GM19238 (cell line): ENCODE results near the gene LRP1-AS.

ENCODE experiments used
- DNase-seq: peaks from one replicate; pipeline ENCODE4 v3.0.0; 2011; ENCODE audit warnings: low spot score; ENCODE audit not compliant: insufficient read length

Gene LRP1-AS

DNA sequence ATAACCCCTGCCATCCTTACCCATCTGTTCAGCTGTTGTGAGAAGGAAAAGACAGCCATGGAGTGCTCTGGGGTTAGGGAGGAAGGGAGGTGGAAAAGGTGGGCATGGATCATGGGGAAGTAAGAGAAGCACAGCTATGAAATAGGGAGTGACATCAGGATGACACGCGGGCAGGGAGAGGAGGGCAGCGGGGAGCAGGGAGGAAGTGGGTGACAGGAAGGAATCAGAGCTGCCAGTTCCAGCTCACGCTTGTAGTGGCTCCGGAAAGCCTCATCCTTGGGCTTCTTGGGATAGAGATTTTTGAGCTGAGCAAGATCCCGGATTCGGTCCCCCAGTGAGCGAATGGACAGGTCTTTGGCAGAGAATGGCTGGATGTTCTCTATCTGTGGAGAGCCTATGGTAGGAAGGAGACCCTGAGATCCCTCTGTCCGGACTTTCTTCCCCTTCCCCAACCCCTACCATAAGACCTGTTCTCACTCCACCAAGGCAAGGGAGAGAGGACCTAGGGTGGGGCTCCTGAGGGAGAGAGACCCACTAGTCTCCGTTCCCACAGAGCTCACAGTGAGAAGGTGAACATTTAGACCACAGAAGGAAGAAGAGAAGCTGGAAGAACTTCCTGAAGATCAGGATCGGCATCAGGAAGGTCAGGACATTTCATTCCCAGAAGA, 48.2 kb downstream of the LRP1-AS start:
- DNase-seq: no peak

DNA sequence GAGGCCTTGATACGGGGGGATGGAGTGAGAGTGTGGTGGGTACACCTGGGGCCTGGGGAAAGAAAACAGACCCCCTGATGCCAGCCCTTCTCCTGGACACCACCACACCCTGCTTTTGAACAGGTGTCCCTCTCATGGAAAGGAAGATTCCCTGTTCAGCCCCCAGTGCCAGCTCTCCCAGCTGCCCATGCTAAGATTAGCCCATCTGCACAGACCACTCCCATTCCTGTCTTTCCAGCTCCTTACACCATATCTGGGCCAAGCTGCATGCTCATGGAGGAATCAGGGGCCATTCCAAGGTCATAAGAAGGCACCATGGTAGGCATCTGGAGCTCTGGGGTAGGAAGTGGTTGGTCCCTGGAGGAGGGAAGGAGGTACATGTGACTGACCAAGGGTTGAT, 48.9 kb downstream of the LRP1-AS start:
- no peak for DNase-seq

DNA sequence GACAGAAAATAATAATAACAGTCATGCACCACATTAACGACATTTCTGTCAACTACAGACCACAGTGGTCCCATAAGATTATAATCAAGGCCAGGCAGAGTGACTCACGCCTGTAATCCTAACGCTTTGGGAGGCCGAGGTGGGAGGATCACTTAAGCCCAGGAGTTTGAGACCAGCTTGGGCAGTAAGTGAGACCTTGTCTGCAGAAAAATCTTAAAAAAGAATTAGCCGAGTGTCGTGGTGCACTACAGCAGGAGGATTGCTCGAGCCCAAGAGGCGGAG, 49.9 kb downstream of the LRP1-AS start:
- no peak for DNase-seq

DNA sequence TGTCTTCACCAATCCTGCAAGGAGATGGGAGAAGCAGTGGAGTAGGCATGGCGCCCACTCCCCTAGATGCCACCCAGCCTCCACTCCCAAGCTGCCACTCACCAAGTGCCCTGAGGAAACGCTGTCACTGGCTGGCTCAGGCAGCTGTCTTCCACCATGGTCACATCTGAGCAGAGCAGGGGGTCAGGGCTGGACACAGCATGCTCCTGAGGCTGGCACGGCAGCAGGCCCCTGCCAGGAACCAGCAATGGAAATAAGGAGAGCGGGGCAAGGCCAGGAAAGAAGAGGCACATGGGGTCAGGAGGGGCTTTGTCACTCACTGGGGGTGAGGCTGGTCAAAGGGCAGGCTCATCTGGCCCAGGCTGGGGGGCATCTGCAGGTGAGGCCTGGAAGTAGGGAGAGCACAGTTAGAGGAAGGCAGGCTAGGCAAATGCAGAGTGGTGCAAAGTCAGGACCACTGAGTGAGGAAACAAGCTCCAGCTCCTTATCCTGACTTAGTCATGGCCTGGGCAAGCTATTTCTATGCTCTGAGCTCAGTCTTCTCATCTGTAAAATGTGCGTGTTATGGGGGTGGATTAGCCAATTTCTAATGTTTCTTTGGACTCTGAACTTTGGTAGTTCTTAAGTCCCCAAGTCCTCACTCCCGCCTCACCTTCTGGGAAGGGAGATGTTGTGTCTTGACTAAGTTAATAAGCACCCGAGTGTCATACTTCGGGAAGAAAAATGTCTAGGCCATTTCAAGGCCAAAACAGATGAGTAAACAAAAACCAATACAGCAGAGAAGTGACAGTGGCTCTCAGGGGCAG, 50.5 kb downstream of the LRP1-AS start:
- no peak for DNase-seq

DNA sequence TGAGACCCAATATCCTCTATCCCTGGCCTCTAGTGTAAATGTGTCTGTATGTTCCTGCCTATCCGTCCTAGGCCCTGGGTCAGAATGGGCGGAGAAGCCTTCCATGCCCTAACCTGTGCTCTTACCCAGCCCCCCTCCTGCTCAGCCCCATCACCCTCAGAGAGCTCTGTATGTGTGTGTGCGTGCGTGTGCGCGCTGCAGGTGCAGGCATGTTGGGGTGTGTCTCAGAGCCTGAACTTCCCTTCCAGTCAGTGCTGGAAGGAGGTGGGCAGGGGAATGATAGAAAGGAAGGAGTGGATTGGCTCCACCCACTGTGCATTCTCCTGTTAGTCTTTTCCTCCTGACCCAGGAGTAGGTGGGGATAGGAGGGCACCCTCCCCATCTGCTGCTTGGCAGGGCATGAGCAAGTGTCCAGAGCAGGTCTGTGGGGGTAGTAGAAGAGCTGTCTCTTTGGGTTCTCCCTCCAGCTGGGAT, 51.3 kb downstream of the LRP1-AS start:
- no peak for DNase-seq

DNA sequence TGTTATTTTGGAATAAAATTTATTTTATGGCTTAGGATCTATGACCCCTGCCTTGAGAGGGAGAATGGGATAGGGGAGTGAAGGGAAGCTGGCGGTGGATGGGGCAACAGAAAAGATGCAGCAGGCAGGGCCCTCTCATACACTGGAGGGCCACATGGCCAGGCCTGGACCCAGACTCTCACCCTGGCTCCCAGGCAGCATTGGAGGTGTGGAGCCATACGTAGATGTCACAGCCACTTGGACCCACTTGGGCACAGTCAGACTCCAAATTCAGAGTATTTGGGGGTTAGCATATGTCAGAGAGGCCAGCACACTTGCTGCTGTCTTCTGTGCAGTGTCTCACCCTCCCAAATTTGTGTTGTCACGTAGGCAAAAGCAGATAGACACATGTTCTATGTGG, 52.0 kb downstream of the LRP1-AS start:
- DNase-seq: no peak
